SKM-1 treated with dmso at 0.1 percent for 144 hours (cell line): ENCODE measurements around the gene CCM2.

Experiments used
- DNase-seq: peaks from one replicate; lab custom pipeline; 2025; ENCODE audit not compliant: unreplicated experiment; lab: John Stamatoyannopoulos, UW

The CCM2 gene

DNA sequence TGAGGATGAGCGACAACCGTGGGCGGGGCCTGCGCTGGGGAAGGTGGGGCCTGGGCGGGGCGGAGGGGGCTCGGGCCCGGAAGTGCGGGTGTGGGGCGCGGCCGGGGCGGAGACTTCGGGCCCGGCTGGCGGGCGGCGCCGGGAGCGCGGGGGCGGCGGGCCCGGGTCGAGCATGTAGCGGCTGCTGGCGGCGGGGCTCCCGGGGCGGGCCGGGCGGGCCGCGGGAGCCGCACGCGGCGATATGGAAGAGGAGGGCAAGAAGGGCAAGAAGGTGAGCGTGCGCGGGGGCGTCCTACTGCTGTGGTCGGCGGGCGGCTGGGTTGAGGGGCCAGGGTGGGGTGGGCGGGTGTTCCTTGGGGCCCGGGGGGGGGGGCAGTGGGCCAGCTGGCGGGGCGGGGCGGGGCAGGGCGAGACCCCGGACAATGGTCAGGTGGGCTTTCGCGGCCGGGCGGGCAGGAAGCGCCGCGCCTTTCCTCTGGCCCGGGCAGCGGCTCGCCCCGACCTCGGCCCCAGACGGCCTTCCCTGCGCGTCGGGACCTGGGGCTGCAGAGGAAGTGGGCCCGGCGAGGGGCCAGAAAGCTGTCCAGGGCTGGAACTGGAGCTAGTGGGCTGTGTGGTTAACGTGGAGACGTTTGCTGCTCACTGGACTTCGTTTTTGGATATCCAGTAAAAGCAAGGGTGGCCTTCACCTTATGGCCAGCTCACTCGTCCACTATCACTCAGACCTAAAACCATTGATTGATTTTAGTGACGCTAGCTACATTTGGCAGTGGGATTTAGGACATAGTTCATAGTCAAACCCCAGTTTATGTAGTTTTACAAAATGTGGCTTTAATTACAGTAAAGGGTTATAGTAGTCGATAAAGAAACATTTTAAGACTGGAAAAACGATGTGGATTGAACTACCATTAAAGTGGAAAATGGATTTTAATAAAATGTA is at the start of gene CCM2:
Gene CCM2 (plus strand): TSS at position 109 of the 940 bp plus-strand sequence. CDS start 133 bp downstream, at position 242.
- no peak for DNase-seq

DNA sequence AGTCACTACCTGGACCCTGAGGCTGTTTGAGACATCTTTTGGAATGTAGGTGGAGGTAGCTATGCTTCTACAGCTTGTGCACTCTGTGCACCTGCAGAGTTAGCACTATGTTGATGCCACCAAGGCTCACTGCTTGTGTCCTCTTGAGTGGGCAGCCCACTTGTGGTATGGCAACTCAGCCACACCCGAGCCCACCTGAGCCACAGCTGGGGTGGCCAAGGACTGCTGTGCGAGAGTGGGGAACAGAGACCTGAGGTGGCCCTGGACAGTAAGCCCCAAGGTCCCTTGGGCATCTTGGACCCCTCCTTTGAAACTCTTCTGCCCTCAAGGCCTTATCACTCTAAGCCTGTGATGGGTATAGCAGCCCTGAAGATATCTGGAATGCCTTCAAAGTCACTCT is 46.8 kb upstream of the CCM2 start:
- DNase-seq = no peak

DNA sequence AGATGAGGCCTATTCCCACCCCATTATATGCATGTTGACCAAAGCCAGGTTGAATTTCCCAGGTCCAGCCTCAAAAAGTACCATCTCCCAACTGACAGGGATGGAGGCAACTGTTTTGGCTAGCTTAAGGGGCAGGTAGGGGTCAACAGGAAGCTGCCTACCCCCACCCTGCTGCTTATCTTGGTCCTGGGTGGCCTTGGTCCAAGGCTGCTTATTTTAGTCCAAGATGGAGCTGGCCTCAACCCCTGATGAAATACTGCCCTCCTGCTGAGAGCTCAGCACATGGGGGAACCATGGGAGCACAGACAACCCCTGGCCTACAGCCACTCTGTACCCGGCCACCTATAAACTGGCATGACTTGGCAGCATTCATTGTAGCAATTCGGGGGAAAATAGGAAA is 44.3 kb upstream of the CCM2 start:
- DNase-seq = no peak

GRCh38 chr7:44956157-44956766 is 43.7 kb upstream of the CCM2 start:
- DNase-seq = no peak

GRCh38 chr7:44958645-44959344 is 41.2 kb upstream of the CCM2 start:
- DNase-seq = no peak

GRCh38 chr7:44959433-44959951 is 40.5 kb upstream of the CCM2 start:
- peak; percentile 25 for DNase-seq

GRCh38 chr7:44960011-44960580 is 39.9 kb upstream of the CCM2 start:
- no peak for DNase-seq

- no peak for DNase-seq
Measured at GRCh38 chr7:44961844-44962482, 38.0 kb upstream of the CCM2 start.

DNA sequence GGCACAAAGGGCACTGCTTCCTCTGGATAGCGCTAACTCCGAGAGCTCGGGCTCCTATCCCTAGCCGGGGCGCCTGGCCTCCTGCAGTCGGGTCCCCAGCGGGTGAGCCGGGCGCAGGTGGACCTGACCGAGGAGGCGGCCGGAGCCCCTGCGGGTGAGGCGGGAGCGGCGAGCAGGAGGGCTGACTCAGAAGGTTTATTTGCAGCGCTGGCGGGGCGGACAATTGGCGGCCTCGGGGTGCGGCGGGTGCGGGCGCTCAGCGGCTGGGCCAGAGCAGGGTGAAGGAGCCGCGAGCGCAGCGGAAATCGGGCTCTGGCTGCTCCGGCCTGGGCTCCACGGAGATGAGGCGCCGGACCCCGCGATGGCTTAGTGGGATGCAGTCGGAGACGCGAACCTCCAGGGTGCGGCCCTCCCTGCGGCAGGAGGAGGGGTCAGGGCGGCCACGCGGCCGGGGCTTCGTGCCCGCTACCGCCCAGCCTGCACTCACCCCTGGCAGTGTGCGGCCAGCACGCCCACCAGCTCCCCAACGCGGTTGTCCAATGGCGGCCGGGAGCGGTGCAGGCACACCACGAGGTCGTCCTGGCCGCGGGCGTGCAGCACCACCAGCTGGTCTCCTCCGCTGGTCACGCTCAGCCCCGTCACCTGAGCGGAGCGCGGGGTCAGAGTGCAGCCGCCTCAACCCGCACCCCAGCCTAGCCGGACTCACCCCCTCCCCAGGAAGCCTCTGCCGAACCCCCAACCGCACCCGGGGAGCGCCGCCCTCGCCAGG is 37.3 kb upstream of the CCM2 start:
- no peak for DNase-seq

DNA sequence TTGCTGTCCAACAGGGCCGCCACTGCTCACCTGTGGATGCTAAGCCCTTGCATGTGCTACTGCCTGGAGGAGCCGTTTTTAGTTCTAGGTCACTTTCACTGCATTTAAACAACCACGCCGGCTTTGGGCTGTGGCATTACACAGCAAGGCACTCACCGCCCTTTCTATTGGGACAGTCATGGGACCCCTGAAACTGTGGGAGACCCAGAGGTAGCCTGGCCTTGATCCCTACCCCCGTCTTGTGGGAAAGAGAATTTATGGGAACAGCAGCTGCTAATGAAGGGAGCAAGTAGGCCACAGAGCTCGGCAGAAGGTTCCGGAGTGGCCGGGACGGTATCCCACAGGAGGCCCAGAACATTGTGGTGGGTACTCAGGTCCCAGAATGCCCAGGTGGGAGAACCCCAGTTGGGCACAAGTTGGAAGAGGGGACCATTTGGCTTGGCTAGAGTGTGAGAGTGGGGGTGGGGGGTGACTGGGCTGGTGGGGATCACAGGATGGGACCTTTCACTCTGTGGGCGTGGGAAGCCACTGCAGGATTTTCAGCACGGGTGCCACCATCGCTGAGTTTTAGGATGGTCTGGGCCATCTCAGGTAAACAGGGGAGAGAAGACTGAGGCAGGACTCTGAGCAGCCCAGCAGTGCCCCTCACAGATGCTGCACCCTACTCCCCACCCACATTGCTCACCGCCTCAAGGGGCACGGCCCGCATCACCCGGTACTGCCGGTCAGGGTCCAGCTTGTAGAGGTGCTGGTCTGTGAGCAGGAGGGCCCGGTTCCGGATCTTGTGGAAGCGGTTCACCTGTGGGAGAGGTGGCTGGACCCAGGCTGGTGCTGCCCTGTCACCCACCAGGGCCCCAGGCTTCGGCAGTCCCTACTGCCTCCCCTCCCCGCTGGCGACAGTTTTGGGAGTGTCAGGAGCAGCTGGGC is 36.4 kb upstream of the CCM2 start:
- no peak for DNase-seq

DNA sequence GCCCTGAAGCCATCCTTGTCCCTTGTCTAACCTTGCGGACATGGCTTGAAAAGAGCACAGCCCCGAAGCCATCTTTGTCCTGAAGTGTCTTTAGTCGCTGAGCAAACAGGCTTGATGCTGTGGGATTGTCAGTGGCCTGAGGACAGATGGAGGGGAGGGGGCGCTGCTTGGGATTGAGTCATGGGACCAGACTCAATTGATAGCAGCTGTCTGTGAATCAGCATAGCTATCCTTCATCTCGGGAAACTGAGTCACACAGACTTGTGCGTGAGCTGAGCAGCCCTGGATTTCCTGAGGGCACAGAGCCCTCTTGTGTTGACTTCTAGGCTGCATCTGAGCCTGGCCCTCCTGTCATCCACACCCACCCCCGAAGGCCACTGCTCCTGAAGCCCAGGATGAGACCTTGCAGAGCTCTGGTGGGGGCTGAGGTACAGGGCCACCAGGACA is 35.6 kb upstream of the CCM2 start:
- no peak for DNase-seq

- no peak for DNase-seq
Measured at GRCh38 chr7:44964831-44965440, 35.1 kb upstream of the CCM2 start.

DNA sequence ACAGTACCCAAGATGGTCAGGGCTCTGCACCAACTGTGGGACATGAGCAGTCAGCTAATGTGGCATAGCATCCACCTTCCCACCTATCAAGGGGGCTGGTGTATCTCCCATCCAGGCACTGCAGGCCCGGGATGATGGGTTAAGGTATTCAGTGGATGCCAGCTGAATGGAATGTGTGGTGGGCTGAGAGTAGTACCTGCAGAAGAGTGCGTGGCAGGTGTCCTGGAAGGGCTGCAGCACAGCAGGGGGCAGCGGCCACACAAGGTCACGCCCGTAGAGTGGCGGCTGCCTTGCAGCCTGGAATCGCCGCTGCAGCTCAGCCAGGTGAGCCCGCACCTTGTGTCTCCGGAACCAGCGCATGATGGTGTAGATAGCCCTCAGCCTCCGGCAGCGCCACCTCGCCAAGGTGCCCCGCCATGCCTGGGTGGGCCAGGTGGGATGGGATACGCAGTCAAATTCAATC is 34.5 kb upstream of the CCM2 start:
- DNase-seq = no peak

DNA sequence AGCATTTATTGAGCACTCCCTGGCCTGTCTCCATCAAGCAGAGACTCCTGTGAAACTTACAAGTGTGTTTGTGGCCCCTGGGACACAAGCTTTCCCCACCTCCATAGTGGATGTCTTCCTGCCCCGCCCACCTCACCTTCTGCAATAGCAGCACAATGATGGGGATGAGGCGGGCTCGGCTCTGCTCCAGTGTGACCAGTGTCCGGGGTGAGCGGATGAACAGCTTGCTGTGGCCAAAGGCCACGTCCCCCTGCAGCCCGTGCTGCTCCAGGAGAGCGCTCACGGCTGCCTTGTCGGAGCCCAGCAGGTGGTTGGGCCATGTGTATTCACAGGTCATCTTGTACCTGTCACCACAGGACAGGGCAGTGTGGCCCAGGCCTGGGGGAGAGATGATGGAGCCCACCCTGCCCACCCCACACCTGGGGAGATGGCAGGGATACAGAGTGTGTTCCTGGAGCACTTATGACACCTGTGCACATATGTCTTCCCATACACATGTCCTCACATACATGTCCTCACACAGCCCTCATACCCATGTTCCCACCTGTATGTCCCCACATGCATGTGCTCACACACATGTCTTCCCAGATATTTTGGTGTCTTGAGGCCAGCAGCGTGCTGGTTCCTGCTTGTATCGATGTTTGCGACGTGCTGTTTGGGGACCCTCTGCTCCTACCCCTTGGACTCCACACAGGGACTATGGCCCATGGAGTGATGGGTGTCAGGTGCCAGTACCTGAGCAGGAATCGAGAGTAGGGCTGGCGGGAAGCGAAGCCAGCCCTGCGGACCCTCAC is 33.9 kb upstream of the CCM2 start:
- DNase-seq = no peak

DNA sequence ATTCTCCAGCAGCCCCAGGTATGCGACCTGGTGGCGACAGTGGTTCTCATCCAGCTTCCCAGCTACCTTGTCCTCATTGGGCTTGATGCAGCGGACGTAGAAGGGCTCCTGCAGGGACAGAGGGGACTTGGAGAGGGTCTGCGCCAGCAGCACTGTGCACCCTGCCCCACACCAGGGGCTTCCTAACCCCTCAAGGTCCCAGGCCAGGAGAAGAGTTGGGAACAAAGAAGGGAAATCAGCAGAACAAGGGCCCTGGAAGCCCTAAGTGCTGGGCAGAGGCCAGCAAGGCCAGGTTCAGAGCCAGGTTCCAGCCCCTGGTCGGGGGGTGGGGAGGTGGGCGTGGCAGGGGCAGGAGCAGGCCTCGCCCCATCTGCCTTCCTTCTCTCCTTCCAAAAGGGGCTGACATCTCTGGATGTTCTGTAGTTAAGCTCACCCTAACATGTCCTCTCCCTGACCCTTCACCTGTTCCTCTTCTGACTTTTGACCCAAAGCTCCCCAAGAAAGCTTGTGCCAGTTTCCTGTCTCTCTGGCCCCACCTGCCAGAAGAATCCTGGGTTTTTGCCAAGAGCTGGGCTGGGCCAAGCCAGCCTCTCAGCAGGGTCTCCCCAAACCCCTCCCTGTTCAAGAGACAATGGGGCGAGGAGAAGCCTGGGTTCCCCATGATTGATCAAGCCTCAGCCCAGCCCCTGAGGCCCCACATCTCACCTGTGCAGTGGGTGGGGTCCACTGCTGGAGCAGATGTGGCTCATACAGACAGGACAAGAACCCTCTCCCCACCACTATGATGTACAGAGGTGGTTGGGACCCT is 33.1 kb upstream of the CCM2 start:
- DNase-seq = no peak

GRCh38 chr7:44967571-44968446 is 32.2 kb upstream of the CCM2 start:
- no peak for DNase-seq
